ENCODE measurements around the gene RGS13.

DNA sequence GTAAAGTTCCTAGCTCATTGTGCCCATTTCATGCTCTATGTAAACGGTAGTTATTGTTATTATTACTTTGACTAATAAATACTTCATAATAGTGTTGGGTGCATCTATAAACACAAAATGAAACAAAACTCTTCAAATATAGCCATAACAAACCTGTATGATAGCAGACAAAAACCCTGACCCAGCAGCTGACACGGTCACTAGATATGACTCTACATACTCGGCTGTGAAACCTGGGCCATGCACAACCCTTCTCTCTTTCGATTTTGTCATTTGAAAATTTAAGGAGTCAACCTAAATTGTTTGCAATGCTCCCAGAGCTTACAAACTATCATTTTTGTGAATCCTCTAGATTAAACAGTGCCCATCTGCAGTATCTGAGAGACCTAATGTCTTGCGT lies 8.0 kb upstream of the RGS13 start:
- no peak for TF ChIP-seq CTCF (conservative IDR thresholded peaks at IDR 0.05)
- TF ChIP-seq ZFX (IDR thresholded peaks at IDR 0.05), result no peak
